SK-N-MC (cell line): Measurements from ENCODE around the gene LRRC53.

Experiments used
- EZH2 ChIP-seq: fragments of 200-600 bp; sonication (generic); IDR thresholded peaks from one replicate; pipeline ENCODE4 v1.6.1; 2017; ENCODE audit warnings: antibody characterized with exemption
- POLR2AphosphoS5 ChIP-seq: IDR thresholded peaks from 2 replicates; pipeline ENCODE4 v1.6.1; 2012; ENCODE audit warnings: mild to moderate bottlenecking, low read depth, low read length, borderline replicate concordance

- no peak for TF ChIP-seq EZH2
- TF ChIP-seq POLR2AphosphoS5, result no peak
Observed at GRCh38 chr1:74430342-74430934, 82.0 kb downstream of the LRRC53 start.
